ENCODE measurements around the gene RBM15.

GRCh38 chr1:110390096-110390495, 50.9 kb downstream of the RBM15 start:
- no peak for TF ChIP-seq CTCF (IDR thresholded peaks at IDR 0.05; ENCODE audit: insufficient read depth, low read depth, low read length)
- no peak for TF ChIP-seq EZH2 (IDR thresholded peaks at IDR 0.05; ENCODE audit: insufficient read depth, low read length)
